GM12865 (cell line): Measurements from ENCODE around the gene SNX19.

Experiments
- DNase-seq: peaks from one replicate; pipeline ENCODE4 v3.0.0; 2010; ENCODE audit warnings: low read depth
- H3K4me3 ChIP-seq: 2 replicates; pipeline ENCODE4 v1.5.1; 2011; ENCODE audit warnings: mild to moderate bottlenecking, low read depth, low read length, control low read depth
- TF ChIP-seq, protein P1 (sequence below): IDR thresholded peaks from 2 replicates; pipeline ENCODE4 v1.5.1; 2011; ENCODE audit warnings: low read length, control low read depth, low read depth, inconsistent platforms; ENCODE audit not compliant: insufficient read depth; ENCODE audit errors: missing control alignments

Gene SNX19

DNA sequence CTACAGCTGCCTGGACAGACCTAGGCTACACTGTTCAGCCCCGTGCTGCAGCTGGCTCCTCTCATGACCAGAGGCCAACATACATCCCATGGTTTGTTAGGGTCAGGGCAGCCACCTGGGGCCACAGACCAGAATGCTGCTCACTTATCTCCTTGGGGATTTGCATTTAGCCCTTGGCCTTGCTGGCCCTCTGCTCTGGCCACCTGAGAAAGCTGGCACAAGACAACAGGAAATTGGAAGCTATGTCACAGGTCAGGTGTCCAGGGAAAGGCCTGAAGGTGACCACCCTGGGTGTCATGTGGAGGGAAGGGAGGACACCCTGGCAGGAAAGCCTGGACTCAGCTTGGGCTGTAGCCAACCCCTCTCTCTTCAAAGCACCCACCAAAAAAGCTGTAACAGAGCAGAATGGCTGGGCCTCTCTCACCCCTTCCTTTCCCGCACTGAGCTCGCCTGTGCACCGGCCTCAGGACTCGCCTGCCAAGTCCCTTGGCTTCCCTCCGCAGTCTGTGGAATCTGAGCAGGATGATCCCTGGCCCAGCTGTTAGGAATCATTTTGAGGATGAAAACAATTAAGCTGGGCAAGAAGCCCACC lies 86.3 kb downstream of the SNX19 start:
- TF ChIP-seq, protein P1, sequence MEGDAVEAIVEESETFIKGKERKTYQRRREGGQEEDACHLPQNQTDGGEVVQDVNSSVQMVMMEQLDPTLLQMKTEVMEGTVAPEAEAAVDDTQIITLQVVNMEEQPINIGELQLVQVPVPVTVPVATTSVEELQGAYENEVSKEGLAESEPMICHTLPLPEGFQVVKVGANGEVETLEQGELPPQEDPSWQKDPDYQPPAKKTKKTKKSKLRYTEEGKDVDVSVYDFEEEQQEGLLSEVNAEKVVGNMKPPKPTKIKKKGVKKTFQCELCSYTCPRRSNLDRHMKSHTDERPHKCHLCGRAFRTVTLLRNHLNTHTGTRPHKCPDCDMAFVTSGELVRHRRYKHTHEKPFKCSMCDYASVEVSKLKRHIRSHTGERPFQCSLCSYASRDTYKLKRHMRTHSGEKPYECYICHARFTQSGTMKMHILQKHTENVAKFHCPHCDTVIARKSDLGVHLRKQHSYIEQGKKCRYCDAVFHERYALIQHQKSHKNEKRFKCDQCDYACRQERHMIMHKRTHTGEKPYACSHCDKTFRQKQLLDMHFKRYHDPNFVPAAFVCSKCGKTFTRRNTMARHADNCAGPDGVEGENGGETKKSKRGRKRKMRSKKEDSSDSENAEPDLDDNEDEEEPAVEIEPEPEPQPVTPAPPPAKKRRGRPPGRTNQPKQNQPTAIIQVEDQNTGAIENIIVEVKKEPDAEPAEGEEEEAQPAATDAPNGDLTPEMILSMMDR: no peak
- no peak for DNase-seq
- H3K4me3 ChIP-seq: no peak overlapping the region

GRCh38 chr11:130828741-130829140 lies 87.5 kb downstream of the SNX19 start:
- TF ChIP-seq, protein P1: no peak
- no peak overlapping the region for H3K4me3 ChIP-seq
- no peak for DNase-seq

DNA sequence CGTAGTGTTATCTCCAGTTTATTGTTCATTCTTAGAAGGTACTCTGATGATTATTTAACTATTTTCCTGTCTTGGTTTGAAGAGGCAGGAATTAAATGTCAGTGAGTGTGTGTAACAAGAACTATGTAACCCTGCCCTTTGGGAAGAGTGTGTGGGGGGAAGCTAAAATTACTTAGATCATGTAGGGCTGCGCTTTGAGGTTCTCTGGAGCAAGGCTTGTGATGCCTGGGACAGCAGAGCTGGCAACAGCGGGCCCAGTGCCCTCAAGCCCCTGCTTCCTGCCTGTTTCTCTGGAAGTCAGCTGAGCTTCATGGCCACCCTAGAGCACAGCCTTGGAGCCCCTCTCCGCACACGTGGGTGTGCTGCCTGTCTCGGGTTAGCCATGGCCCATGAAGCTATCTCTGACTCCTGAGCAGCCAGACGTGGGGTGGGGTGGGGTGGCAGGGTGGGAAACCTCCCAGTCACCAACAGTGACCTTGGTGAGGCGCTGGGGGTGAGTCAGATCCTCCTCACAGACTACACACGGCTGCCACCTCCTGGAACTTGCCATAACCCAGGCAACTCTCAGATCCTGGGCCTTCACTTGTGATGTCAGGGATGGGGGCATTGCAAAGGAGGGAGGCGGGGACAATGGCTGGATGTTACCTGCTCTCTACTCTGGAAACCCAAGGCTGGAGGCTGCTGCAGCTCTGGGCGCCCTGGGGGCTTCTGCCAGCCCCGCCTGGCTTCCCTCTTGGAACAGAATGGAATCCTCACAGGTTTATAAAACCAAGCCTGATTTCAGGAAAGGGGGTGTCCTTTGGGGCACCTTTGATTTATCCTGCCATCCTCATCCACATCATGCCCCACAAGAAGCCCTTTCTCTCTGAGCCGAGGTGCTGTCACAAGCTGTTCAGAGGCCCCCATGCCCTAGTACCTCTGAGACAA lies 88.6 kb downstream of the SNX19 start:
- TF ChIP-seq, protein P1: peak; percentile 65
- no peak overlapping the region for H3K4me3 ChIP-seq
- DNase-seq: peak; percentile 80

DNA sequence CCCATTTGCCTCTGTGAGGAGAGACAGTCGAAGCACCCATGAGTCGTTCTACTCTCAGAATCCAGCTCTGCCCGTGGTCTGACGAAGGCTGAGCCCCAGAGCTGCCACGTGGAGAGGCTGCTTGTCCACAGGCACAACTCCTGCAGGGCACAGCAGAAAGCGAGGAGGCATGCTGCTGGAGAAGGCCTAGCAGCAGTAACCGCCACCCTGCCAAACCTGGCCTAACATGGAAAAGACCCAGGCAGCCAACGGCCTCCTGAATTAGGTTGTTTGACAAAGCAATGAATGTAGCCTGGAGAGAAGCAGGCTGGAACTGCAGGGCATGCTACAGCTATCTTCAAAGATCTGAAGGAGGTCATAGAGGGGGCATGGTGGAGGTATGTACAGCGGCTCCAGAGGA lies 89.7 kb downstream of the SNX19 start:
- no peak overlapping the region for H3K4me3 ChIP-seq
- TF ChIP-seq, protein P1: no peak
- no peak for DNase-seq

- no peak for DNase-seq
- TF ChIP-seq, protein P1: no peak
- H3K4me3 ChIP-seq: no peak overlapping the region
Measured at GRCh38 chr11:130825983-130826382, 90.3 kb downstream of the SNX19 start.

DNA sequence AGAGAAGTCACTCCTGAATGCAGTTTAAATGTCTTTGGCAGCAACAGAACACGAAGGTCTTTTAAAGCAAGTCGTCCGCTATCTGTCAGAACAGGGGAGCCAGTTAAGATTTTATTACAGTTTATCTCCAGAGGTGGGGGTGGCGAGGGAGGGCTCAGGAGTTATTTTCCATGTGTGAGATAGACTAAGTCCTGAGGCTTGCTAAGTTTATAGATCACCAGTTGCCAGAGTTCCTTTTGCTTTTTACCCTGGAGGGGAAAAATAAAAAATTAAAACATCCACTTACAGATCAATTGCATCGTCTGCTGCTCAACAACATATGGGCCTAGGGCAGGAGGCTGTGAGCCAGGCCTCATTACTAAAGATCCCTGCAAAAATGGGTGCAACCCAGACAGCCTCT lies 90.7 kb downstream of the SNX19 start:
- H3K4me3 ChIP-seq: no peak overlapping the region
- DNase-seq: no peak
- TF ChIP-seq, protein P1: no peak
